Neural cell (in vitro differentiated cells): Measurements from ENCODE around the gene MCM9. TPM values are rescaled to one million over a fixed set of nuclear protein-coding genes. Genes with fewer than 3 reads are reported as not detected.

Experiments
- H2AFZ ChIP-seq: fragments of 200-600, 300-800 bp; sonication (generic), shearing (Covaris generic); 2 replicates; pipeline ENCODE4 v1.6.0; 2014; ENCODE audit warnings: low read depth, mild to moderate bottlenecking, antibody characterized with exemption, low read length, moderate library complexity
- H3F3A ChIP-seq: fragments of 200-600 bp; shearing (Covaris generic); 2 replicates; pipeline ENCODE4 v1.6.1; 2016; ENCODE audit warnings: mild to moderate bottlenecking, moderate library complexity, mixed read lengths, antibody characterized with exemption, low read length; ENCODE audit not compliant: insufficient read depth, poor library complexity, severe bottlenecking
- H3K27ac ChIP-seq: fragments of 200-600, 300-800 bp; sonication (generic), shearing (Covaris generic); 2 replicates; pipeline ENCODE4 v1.5.1; 2014; ENCODE audit warnings: mild to moderate bottlenecking, low read length, moderate library complexity
- H3K27me3 ChIP-seq: fragments of 300-800, 200-600 bp; sonication (generic), shearing (Covaris generic); 2 replicates; pipeline ENCODE4 v1.6.0; 2014; ENCODE audit warnings: mild to moderate bottlenecking, low read depth, low read length, moderate library complexity; ENCODE audit not compliant: insufficient read depth
- H3K36me3 ChIP-seq: fragments of 300-800, 200-600 bp; sonication (generic), shearing (Covaris generic); 2 replicates; pipeline ENCODE4 v1.5.1; 2014; ENCODE audit warnings: mild to moderate bottlenecking, antibody characterized with exemption, low read length, moderate library complexity; ENCODE audit not compliant: insufficient read depth
- H3K4me2 ChIP-seq: fragments of 300-800, 200-600 bp; sonication (generic), shearing (Covaris generic); 2 replicates; pipeline ENCODE4 v1.6.0; 2014; ENCODE audit warnings: mild to moderate bottlenecking, low read length
- H3K4me3 ChIP-seq: fragments of 300-800, 200-600 bp; sonication (generic), shearing (Covaris generic); 2 replicates; pipeline ENCODE4 v1.5.1; 2014; ENCODE audit warnings: mild to moderate bottlenecking, low read length, moderate library complexity
- H3K79me2 ChIP-seq: fragments of 200-600 bp; shearing (Covaris generic); replicated peaks from 2 replicates; pipeline ENCODE4 v1.6.0; 2014; ENCODE audit warnings: mild to moderate bottlenecking, low read length, moderate library complexity; ENCODE audit not compliant: insufficient read depth
- H3K9ac ChIP-seq: fragments of 300-800, 200-600 bp; sonication (generic), shearing (Covaris generic); 2 replicates; pipeline ENCODE4 v1.6.1; 2016; ENCODE audit warnings: mild to moderate bottlenecking, low read length, mixed read lengths
- H3K9me2 ChIP-seq: fragments of 200-600 bp; shearing (Covaris generic); 2 replicates; pipeline ENCODE4 v1.6.1; 2016; ENCODE audit warnings: mild to moderate bottlenecking, low read length, mixed read lengths; ENCODE audit not compliant: insufficient read depth
- H3K9me3 ChIP-seq: fragments of 200-600, 300-800 bp; sonication (generic), shearing (Covaris generic); 2 replicates; pipeline ENCODE4 v1.6.1; 2016; ENCODE audit warnings: mild to moderate bottlenecking, mixed run types, low read length, moderate library complexity, mixed read lengths
- H4K20me1 ChIP-seq: fragments of 200-600 bp; shearing (Covaris generic); 2 replicates; pipeline ENCODE4 v1.6.1; 2016; ENCODE audit warnings: mild to moderate bottlenecking, mixed run types; ENCODE audit not compliant: insufficient read depth
- CTCF ChIP-seq: fragments of 450-650 bp; IDR thresholded peaks from 2 replicates; pipeline ENCODE4 v1.5.1; 2014; ENCODE audit warnings: antibody characterized with exemption, mild to moderate bottlenecking, moderate library complexity; ENCODE audit not compliant: poor library complexity, severe bottlenecking
- EP300 ChIP-seq: fragments of 450-650 bp; conservative IDR thresholded peaks from 2 replicates; pipeline ENCODE4 v1.6.1; 2014; ENCODE audit warnings: antibody characterized with exemption, mild to moderate bottlenecking, moderate library complexity; ENCODE audit not compliant: poor library complexity, severe bottlenecking
- EZH2 ChIP-seq: fragments of 200-600, 300-800 bp; shearing (Covaris generic), sonication (generic); IDR thresholded peaks from 2 replicates; pipeline ENCODE4 v1.6.1; 2014; ENCODE audit warnings: antibody characterized with exemption, low read length, borderline replicate concordance, mild to moderate bottlenecking; ENCODE audit not compliant: insufficient read depth, poor library complexity, severe bottlenecking
- MXI1 ChIP-seq: fragments of 450-650 bp; conservative IDR thresholded peaks from 2 replicates; pipeline ENCODE4 v1.6.1; 2014; ENCODE audit warnings: antibody characterized with exemption, mild to moderate bottlenecking; ENCODE audit not compliant: poor library complexity, severe bottlenecking
- POLR2AphosphoS5 ChIP-seq: IDR thresholded peaks from 2 replicates; pipeline ENCODE4 v1.6.1; 2012
- RAD21 ChIP-seq: fragments of 450-650 bp; conservative IDR thresholded peaks from 2 replicates; pipeline ENCODE4 v1.6.1; 2014; ENCODE audit warnings: antibody characterized with exemption, mild to moderate bottlenecking, moderate library complexity
- SMC3 ChIP-seq: fragments of 450-650 bp; conservative IDR thresholded peaks from 2 replicates; pipeline ENCODE4 v1.6.1; 2014; ENCODE audit warnings: antibody characterized with exemption, mild to moderate bottlenecking, moderate library complexity; ENCODE audit not compliant: poor library complexity
- TAF1 ChIP-seq: IDR thresholded peaks from 2 replicates; pipeline ENCODE4 v1.6.1; 2012; ENCODE audit warnings: low read depth
- polyA plus RNA-seq: library from polyadenylated mRNA; depleted of rRNA; stranded (reverse); fragments of >200 nt; gene quantifications from 2 replicates; pipeline ENCODE4 v1.2.3, GENCODE V29; 2014
- TF ChIP-seq, protein P1 (sequence below): IDR thresholded peaks from 2 replicates; pipeline ENCODE4 v1.6.1; 2012; ENCODE audit warnings: borderline replicate concordance

Gene MCM9
- polyA plus RNA-seq, 1 donor from 2014 or later: 7.8 TPM

- Histone ChIP-seq H3K27ac (no peak overlapping the region), H3K4me3 (no peak overlapping the region), H3K9ac (no peak overlapping the region), H3K27me3 (no peaks in the 10 kb centered on the region), H3K79me2 (peaks cover 45% of the 10 kb centered on the region), H3K4me2 (no peak overlapping the region), H3K36me3 (peaks cover 13% of the 10 kb centered on the region), H3K9me2 (no peaks in the 10 kb centered on the region), H4K20me1 (no peaks in the 10 kb centered on the region), H3F3A (no peaks in the 10 kb centered on the region), H3K9me3 (no peaks in the 10 kb centered on the region), H2AFZ (no peak overlapping the region)
- no peak for TF ChIP-seq MXI1
- TF ChIP-seq, protein P1, sequence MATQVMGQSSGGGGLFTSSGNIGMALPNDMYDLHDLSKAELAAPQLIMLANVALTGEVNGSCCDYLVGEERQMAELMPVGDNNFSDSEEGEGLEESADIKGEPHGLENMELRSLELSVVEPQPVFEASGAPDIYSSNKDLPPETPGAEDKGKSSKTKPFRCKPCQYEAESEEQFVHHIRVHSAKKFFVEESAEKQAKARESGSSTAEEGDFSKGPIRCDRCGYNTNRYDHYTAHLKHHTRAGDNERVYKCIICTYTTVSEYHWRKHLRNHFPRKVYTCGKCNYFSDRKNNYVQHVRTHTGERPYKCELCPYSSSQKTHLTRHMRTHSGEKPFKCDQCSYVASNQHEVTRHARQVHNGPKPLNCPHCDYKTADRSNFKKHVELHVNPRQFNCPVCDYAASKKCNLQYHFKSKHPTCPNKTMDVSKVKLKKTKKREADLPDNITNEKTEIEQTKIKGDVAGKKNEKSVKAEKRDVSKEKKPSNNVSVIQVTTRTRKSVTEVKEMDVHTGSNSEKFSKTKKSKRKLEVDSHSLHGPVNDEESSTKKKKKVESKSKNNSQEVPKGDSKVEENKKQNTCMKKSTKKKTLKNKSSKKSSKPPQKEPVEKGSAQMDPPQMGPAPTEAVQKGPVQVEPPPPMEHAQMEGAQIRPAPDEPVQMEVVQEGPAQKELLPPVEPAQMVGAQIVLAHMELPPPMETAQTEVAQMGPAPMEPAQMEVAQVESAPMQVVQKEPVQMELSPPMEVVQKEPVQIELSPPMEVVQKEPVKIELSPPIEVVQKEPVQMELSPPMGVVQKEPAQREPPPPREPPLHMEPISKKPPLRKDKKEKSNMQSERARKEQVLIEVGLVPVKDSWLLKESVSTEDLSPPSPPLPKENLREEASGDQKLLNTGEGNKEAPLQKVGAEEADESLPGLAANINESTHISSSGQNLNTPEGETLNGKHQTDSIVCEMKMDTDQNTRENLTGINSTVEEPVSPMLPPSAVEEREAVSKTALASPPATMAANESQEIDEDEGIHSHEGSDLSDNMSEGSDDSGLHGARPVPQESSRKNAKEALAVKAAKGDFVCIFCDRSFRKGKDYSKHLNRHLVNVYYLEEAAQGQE: no peak
- TF ChIP-seq TAF1: no peak
- TF ChIP-seq EZH2: no peak
- no peak for TF ChIP-seq SMC3
- no peak for TF ChIP-seq EP300
- no peak for TF ChIP-seq CTCF
- no peak for TF ChIP-seq POLR2AphosphoS5
- no peak for TF ChIP-seq RAD21
Observed at GRCh38 chr6:118903138-118903537, 31.8 kb downstream of the MCM9 start.

DNA sequence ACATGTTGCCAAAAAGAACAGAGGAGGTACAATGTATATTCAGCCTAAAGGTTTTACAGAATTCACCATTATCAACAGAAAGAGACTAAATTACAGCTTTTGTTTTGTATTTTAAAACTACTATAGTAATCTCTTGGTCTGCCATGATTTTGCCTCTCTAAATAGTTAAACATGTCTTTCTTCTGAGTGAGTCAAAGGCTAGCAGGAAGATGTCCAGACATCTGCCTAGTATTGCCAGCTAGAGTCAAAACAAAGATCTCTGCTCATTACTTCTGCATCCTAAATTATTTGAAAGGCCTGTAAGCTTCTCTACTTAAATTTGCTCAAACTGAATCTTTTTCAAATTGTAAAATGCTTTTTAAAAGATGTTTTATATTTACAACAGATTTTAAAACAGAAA lies 32.2 kb downstream of the MCM9 start:
- Histone ChIP-seq H3K27ac (no peak overlapping the region), H3K27me3 (no peaks in the 10 kb centered on the region), H3K4me2 (no peak overlapping the region), H3F3A (no peaks in the 10 kb centered on the region), H3K9ac (no peak overlapping the region), H4K20me1 (no peaks in the 10 kb centered on the region), H3K79me2 (peaks cover 50% of the 10 kb centered on the region), H3K4me3 (no peak overlapping the region), H3K36me3 (peaks cover 13% of the 10 kb centered on the region), H3K9me3 (no peaks in the 10 kb centered on the region), H3K9me2 (no peaks in the 10 kb centered on the region), H2AFZ (no peak overlapping the region)
- TF ChIP-seq TAF1 (no peak), RAD21 (no peak), MXI1 (no peak), POLR2AphosphoS5 (no peak), CTCF (no peak), EZH2 (no peak), SMC3 (no peak), EP300 (no peak)
- TF ChIP-seq, protein P1: no peak
